Spleen (tissue), 7 donors: ENCODE measurements around the gene PAX5.

Experiments used
- CTCF ChIP-seq, 11 experiments: fragments of 200-600 bp in 7 of 11; fragments of 450-650 bp in 4 of 11; sonication (generic) in 4 of 11; IDR thresholded peaks in 8 of 11; conservative IDR thresholded peaks in 3 of 11; 1 replicate in 7 of 11; 2 replicates in 4 of 11; pipeline versions ENCODE4 v1.4.0 to v1.8.0; 2016 to 2021; ENCODE audit warnings: antibody characterized with exemption in 11 of 11, inconsistent platforms in 4 of 11, mild to moderate bottlenecking in 1 of 11
- POLR2AphosphoS5 ChIP-seq, 3 donors: sonication (generic); formaldehyde crosslinking; IDR thresholded peaks; one replicate each; pipeline ENCODE4 v1.5.1; 2017; ENCODE audit warnings: antibody characterized with exemption in 3 of 3
- donor health status: DM: no; HTN: no; CAD: no; lungs with moderate emphysema.
- donor health status: DM: no; HTN: no; CAD: no.
- donor health status: DM: no; HTN: no; CAD: no.

DNA sequence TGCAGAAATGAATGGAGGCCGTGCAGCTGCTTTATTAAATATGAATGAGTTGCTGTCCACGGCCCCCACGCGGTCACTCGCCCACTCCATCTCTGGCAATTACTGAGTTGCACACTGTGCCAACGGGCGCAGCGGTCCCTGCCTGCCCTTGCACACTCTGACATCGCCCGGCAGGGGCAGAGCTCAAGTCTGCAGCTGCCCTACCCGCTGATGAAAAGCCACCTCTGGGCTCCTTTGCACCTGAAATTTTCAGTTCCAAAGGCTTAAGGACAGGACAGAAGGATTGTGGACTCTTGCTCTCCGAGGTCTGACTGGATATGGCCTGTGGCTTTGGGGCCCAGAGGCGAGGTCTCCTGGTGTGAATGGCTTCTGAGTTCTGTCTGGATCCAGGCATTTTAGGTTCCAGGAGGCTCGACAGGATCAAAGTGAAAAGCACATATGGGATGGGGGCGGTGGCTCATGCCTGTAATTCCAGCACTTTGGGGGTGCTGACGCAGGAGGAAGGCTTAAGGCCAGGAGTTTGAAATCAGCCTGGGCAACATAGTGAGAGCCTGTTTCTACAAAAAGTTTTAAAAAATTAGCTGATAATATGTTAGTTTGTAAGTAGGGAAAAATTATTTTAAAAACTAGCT, 201.8 kb downstream of the PAX5 start:
- no peak for TF ChIP-seq CTCF (IDR thresholded peaks at IDR 0.05 in 8 of 11, conservative IDR thresholded peaks at IDR 0.05 in 3 of 11)
- TF ChIP-seq POLR2AphosphoS5 (IDR thresholded peaks at IDR 0.05) = no peak
